ENCODE measurements around the gene ELP5.
A peak's percentile ranks its signal among the peaks of the same experiment; 100 is the strongest.

The ELP5 gene

GRCh38 chr17:7285679-7286078, 33.7 kb downstream of the ELP5 start:
- DNase-seq (ENCODE audit: low spot score) = peak; percentile 0

DNA sequence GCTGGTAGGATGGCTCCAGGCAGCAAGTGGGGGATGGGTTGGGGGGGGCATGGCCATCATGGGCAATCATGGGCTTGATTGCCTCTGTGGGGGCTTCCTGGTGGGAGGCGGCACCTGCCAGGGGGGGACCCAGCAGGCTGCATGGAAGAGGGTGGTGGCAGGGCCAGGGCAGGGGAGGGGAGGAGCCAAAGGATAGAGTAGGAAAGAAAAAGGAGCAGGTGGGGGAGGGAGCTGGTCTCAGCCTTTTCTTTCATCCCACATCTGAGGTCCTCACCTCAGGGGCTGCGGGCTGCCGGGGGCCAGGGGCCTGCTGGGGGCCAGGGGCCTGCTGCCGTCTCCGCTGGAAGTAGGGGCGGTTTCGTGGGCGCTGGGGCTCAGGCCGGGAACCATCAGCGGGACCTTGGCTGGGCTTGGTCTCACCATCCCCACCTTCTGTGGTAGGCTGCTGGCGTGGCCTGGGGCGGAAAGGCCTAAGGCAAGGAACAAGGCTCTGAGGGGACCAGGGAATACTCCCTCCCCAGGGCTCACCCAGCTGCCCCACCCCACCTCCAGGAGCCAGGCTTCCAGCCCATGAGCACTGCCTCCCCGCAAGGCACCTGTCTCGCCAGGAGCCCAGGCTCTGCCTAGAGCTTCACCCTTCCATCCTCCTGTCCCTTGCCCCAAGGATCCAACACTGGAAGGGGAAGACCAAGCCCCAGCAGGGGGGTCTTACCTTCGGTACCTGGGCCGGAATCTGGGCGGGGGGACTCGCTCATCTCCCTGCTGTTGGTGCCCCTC, 37.4 kb downstream of the ELP5 start:
- DNase-seq (ENCODE audit: low spot score) = no peak

DNA sequence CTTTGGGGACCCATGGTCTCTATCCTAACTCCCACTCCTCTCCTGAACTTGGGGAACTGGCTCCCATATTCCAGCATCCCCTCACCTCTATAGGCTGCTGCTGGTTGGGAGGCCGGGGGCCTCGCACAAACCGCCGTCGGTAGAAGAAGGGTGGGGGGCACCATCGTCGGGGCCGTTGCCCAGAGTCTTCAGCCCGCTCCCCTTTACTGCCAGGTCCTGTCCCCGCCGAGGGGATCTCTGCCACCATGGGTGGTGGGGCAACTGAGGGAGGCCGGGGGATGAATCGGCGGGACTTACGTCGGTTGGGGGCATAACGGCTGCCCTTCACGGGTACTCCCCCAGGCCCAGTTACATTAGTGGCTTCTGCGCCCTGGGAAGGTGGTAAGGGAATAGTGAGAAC, 38.2 kb downstream of the ELP5 start:
- DNase-seq (ENCODE audit: low spot score) = no peak

GRCh38 chr17:7290685-7291084, 38.7 kb downstream of the ELP5 start:
- DNase-seq (ENCODE audit: low spot score) = no peak

GRCh38 chr17:7292194-7292593, 40.2 kb downstream of the ELP5 start:
- DNase-seq (ENCODE audit: low spot score) = no peak

GRCh38 chr17:7292729-7293128, 40.7 kb downstream of the ELP5 start:
- no peak for DNase-seq (ENCODE audit: low spot score)

DNA sequence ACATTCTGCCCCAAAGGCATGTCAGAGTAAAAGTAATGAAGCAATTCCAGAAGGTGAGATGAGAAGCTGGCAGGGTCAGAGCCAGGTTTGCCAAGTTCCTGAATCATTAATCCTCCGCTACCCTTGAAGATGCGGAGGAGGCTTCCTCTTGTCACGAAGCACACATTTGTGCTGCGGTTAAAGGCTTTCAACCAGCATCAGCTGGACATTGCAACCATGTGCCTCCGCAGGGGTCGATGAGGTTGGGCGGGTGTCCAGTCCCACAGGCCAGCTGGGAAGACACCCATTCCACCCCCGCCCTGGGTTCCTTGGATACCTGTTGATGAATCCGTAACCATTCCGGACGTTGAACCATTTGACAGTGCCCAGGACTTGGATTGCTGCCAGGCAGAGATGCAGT, 41.1 kb downstream of the ELP5 start:
- DNase-seq (ENCODE audit: low spot score) = no peak

DNA sequence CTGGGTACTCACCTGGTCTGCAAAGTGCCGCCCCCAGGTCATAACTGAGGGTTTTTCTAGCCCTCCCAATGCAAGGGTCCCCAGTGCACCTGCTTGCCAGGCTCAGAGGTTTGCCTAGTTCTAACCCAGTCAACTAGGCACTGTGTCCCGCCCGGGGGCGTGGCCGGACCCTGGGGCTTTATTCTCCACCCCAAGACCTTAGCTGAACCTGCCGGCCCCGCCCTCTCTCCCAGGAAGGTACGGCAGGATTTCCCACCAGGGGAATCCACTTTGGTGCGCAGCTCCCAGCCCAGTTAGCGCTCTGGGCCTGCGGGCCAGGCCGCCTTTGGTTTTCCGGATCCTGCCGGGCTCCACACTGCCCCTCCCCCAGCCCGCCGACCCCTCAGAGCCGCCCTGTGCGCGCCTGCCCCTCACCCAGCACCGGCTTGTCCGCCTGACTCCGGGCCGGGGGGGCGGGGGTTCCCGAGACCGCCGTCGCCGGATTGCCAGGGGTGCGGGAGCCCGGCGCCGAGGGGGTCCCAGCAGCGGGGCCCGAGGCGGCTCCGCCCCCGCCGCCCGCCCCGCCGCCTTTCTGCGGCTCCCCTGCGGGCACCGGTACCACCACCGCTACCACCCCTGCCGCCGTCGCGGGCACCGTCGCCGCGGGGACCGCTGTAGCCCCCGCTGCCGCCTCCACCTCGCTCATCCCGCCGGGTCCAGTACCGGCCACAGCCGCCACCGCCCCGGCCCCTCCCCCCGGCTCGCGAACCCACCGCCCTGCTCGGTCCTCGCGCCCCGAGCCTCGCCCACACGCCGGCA, 42.0 kb downstream of the ELP5 start:
- DNase-seq (ENCODE audit: low spot score) = no peak

DNA sequence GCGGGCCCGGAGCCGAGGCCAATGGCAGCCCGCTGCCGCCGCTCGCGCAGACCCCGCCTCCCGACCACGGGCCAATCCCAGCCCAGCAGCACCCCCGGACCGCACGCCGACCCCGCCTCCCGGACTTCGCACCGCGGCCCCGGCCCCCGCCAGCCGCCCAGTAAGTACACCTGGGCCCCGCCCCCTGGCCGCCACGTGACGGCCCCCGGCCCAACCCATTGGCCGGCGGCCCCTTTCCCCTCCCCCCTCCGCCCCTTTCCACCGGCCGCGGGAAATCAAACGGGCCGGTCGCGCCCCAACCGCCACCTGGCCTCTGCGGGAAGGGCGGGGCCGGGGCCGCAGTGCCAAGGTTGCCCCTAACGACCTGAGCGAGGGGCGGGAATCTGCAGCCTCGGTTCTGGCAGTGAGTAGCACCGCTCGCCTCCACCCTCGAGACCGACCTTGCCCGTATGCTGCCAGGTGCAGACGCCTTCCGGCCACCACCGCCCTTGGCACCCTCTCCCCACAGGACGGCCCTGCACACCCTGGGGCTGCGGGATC, 42.7 kb downstream of the ELP5 start, which contains the start of gene YBX2:
YBX2 (minus strand) TSS at position 26 of the 540 bp plus-strand sequence. CDS start 139 bp downstream, outside the sequence.
- DNase-seq (ENCODE audit: low spot score) = peak; percentile 68

GRCh38 chr17:7295230-7296180, 43.5 kb downstream of the ELP5 start:
- DNase-seq (ENCODE audit: low spot score) = no peak

GRCh38 chr17:7296189-7296861, 44.3 kb downstream of the ELP5 start:
- peak; percentile 92 for DNase-seq (ENCODE audit: low spot score)

GRCh38 chr17:7304179-7304578, 52.2 kb downstream of the ELP5 start:
- DNase-seq (ENCODE audit: low spot score) = no peak

- DNase-seq (ENCODE audit: low spot score) = peak; percentile 99
Measured at GRCh38 chr17:7306911-7307685, 55.1 kb downstream of the ELP5 start, which contains the start of gene EIF5A. Gene EIF5A (plus strand): TSS chr17:7307628. CDS start chr17:7309636, 2,008 bp downstream.

DNA sequence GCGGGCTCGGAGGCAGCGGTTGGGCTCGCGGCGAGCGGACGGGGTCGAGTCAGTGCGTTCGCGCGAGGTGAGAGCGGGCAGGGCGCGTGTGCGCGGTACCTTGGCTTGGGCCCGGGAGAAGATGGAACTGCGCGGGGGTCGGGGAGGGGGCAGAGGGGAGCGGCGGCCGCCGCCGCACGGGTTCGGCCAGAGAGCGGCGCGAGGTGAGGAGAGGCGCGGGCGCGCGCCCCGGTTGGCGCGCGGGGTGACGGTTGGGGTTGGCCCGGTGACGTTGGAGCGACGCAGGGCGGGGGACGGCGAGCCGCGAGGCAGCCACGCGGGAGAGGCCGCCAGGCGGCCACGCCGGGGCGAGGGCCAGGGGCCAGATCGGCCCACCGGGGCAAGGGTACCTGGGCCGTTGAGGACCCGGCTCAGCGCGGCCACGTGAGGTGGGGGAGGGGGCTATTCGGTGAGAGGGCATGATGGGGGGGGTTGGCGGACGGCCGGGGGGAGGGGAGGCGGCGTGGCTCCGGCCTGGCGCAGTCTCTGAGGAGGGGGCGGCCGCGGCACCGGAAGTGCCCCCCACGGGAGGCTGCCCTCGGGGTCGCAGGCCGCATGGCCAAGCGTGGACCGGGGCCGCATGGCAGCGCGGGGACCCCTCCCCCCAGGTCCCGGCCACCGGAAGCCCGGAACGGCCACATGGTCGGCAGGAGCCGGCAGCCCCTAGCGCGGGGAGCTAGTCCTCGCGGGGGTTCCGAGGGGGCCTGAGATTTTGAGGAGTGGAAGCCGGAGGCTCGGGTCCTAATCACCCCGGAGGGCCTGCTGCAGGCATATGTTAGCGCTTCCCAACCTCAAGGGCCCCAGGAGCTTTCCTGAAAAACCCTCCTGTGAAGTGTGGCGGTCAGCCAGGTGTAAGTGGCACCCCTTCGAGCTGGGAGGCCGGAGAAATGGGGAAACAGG, 55.9 kb downstream of the ELP5 start:
- peak; percentile 61 for DNase-seq (ENCODE audit: low spot score)

- DNase-seq (ENCODE audit: low spot score) = peak; percentile 82
Measured at GRCh38 chr17:7308625-7309433, 56.8 kb downstream of the ELP5 start.

Data from GM03348 (cell line).